Astrocyte of the hippocampus (primary cell): ENCODE data around the gene ATP5F1A.
"Not testable (repeated sequence)": the region's sequence is repeated elsewhere in the genome, so short reads cannot be mapped to it uniquely, and the experiment has no call there.

ENCODE experiments used
- DNase-seq: peaks from one replicate; pipeline ENCODE4 v3.0.0; 2011; ENCODE audit warnings: low read depth, low spot score

The ATP5F1A gene

GRCh38 chr18:46097801-46098615 lies at the start of gene ATP5F1A:
Gene ATP5F1A, minus strand, starts transcription at chr18:46098296. Its CDS starts 65 bp downstream, at chr18:46098231.
- peak; percentile 91 for DNase-seq

DNA sequence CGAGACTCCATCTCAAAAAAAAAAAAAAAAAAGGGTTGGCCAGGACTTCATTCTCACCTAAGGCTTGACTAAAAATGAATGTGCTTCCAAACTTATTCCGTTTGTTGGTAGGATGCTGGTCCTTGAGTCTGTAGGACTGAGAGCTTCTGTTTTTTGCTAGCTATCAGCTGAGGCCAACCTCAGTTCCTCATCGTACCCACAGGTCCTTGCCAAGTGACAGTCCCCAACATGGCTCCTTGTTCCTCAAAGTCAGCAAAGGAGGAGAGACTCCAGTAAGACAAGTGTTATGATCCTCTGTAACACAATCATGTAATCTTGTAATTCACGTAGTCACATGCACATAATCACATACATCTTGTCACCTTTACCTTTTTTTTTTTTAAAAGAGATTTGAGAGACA lies 43.1 kb upstream of the ATP5F1A start:
- no peak for DNase-seq

- no peak for DNase-seq
Measured at GRCh38 chr18:46140173-46140572, 42.1 kb upstream of the ATP5F1A start.

GRCh38 chr18:46134920-46135675 lies 37.0 kb upstream of the ATP5F1A start:
- DNase-seq: no peak

GRCh38 chr18:46133534-46133933 lies 35.4 kb upstream of the ATP5F1A start:
- DNase-seq: no peak

GRCh38 chr18:46130549-46130948 lies 32.5 kb upstream of the ATP5F1A start:
- not testable (repeated sequence) for DNase-seq

DNA sequence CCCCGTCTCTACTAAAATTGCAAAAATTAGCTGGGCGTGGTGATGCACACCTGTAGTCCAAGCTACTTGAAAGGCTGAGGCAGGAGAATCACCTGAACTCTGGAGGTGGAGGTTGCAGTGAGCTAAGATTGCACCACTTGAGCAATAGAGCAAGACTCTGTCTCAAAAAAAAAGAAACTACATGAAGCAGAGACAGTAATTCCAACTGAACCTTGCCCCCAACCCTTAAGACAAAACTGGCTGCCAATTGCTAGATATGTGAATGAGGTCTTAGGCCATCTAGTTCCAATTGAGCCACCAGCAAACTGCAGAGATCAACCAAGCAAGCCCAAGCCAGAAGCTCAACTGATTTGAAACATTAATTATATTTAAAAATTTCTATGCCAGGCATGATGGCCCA lies 32.0 kb upstream of the ATP5F1A start:
- DNase-seq: no peak

DNA sequence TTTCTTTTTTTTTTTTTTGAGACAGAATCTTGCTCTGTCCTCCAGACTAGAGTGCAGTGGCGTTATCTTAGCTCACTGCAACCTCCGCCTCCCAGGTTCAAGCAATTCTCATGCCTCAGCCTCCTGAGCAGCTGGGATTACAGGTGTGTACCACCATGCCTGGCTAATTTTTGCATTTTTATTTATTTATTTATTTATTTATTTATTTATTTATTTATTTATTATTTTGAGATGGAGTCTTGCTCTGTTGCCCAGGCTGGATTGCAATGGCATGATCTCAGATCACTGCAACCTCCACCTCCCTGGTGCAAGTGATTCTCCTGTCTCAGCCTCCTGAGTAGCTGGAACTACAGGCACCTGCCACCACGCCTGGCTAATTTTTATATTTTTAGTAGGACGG lies 28.5 kb upstream of the ATP5F1A start:
- DNase-seq: not testable (repeated sequence)

- no peak for DNase-seq
Measured at GRCh38 chr18:46113751-46114150, 15.7 kb upstream of the ATP5F1A start.

DNA sequence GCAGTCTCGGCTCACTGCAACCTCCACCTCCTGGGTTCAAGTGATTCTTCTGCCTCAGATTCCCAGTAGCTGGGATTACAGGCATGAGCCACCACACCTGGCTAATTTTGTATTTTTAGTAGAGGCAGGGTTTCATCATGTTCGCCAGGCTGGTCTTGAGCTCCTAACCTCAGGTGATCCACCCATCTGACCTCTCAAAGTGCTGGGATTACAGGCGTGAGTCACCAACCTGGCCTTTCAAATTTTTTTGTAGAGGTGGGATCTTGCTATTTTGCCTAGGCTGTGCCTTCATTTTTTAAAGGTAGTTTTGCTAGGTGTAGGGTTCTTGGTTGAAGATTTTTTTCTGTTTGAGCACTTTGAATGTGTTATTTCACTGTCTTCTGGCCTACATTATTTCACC lies 12.3 kb upstream of the ATP5F1A start:
- DNase-seq: no peak

DNA sequence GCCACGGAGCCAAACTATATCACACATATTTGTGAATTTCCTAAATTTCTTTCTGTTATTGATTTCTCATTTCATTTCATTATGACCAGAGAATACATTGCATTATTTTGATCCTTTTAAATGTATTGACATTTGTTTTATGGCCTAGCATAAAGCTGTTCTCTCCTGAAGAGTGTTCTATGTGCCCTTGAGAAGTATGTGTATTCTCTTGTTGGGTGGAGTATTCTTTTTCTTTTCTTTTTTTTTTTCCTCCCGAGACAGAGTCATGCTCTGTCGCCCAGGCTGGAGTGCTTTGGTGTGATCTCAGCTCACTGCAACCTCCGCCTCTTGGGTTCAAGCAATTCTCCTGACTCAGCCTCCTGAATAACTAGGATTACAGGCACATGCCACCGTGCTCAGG lies 11.3 kb upstream of the ATP5F1A start:
- DNase-seq: no peak

DNA sequence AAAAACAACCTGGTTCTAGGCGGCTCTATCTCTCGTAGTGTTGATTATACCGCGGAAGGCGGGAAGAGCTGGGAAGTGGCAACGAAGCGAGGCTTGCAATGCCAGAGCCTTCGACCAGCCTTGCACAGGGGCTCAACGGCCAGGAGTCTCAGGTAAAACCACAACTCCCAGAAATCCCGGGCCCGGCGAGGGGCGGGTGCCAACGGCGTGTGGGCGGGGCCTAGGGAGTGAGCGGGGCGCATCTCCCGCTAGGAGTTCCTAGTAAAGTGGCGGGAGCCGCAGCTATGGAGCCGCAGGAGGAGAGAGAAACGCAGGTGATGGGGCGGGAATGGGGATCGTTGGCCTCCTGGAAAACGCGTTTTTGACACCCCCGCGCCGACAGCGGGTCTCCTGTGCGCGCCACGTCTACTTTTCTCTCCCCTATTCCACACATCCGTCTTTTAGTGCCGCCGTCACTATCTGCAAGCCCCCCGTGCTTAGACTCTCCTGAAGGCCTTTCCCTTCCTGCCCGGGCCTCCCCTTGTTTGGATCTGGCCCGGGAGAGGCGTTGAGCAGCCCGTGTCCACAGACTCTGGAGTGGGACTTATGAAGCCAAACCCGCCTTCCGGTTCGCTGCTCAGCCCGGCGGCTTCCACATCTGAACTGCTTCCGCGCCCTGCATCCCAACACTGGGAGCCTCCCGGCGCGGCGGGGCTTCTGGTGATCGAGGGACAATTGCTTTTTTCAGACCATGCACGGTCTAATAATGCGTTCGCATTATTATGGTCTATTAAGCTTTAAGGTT lies 6.2 kb upstream of the ATP5F1A start, which contains the start of gene HAUS1:
Gene HAUS1, plus strand, starts transcription at position 258 of the 784 bp plus-strand sequence. Its CDS starts 27 bp downstream, at position 285.
- peak; percentile 93 for DNase-seq

- DNase-seq: no peak
Measured at GRCh38 chr18:46099463-46099862, 1.4 kb upstream of the ATP5F1A start.

DNA sequence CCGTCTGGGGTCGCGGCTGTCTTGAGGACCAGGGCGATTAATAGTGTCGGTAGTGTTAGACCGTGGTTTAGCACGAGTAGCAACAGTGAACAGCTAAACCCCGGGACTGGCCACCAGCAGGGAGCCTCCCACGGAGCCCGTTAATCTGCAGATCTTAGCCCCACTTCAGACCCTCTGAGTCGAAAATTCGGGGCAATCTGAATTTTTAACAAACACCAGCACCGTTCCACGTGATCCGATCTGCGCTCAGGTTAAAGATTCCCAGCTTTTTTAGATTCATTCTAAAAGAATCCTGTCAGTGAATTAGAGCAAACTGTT lies 479 bp upstream of the ATP5F1A start:
- DNase-seq: no peak

- no peak for DNase-seq
Measured at GRCh38 chr18:46097431-46097800, 680 bp downstream of the ATP5F1A start.

DNA sequence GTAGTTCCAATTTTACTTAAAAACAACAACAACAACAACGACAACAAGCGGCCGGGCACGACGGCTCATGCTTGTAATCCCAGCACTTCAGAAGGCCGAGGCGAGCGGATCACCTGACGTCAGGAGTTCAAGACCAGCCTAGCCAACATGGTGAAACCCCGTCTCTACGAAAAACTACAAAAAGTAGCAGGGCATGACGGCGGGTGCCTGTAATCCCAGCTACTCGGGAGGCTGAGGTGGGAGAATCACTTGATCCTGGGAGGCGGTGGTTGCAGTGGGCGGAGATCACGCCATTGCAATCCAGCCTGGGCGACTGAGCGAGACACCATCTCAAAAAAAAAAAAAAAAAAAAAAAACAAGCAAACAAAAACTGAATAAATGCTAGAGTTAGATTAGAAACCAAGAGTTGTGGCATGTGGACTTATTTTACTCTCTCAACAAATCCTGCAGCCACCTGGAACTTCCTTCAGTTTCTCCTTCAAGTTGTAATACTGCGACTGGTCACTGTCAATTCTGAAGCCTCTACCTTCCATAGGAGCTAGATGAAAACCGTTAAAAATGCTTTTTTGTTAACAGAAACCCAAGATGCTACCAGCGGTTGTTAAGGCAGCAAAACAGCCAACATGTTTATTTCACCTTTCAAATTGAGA lies 1.3 kb downstream of the ATP5F1A start:
- DNase-seq: peak; percentile 9

DNA sequence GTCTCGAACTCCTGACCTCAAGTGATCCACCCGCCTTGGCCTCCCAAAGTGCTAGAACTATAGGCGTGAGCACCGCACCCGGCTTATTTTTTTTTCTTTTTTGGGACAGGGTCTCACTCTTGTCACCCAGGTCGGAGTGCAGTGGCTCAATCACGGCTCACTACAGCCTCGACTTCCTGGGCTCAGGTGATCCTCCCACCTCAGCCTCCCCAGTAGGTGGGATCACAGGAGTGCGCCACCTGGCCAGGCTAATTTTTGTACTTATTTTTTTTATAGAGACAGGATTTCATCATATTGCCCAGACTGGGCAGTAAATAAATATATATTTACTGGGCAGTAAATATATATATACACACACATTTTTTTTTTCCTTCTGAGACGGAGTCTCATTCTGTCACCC lies 2.6 kb downstream of the ATP5F1A start:
- DNase-seq: no peak

DNA sequence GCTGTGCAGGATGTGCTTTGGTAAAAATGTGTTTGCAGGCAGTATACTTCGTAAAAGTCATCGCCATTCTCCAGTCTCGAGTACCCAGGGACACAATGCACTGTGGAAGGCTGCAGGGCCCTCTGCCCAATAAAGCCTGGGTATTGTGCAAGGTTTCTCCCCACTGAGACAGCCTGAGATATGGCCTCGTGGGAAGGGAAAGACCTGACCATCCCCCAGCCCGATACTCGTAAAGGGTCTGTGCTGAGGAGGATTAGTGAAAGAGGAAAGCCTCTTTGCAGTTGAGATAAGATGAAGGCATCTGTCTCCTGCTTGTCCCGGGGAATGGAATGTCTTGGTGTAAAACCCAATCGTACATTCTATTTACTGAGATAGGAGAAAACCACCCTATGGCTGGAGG lies 9.6 kb downstream of the ATP5F1A start:
- not testable (repeated sequence) for DNase-seq

DNA sequence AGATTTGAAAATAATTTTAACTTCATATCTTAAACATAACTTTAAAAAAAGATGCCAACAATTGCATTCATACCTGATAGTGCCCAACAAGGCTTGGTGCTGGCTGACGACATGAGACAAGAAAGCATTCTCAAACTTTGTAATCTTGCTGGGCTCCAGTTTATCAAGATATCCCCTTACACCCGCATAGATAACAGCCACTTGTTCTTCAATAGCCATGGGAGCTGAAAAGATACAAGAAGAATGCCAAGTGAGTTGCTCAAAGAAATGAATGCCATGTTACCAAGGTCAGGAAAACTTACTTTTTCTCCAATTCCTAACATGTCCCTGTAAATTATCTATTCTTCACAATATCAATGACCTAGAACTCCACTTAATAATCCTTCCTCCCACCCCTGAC lies 13.7 kb downstream of the ATP5F1A start:
- no peak for DNase-seq

- DNase-seq: no peak
Measured at GRCh38 chr18:46080156-46080555, 17.9 kb downstream of the ATP5F1A start.

DNA sequence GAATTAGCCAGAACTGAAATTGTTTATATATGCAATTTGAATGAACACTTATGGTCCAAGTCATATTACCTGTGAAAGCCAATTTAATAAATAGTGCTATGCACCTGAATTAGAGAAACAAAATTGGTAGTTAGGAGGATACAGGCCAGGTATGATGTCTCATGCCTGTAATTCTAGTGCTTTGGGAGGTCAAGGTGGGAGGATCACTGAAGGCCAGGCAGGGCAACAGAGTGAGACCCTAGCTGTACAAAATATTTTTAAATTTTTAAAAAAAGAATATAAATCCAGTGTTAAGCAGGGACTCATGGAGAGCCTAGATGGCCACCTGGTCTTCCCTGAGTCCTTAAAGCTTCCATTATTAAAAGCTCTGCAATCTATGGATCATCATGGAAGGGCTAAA lies 18.8 kb downstream of the ATP5F1A start:
- no peak for DNase-seq
